NCI-H82 (cell line): Measurements from ENCODE around the gene ASTN2.

Experiments used
- DNase-seq: peaks from one replicate; lab custom pipeline; 2025; lab: John Stamatoyannopoulos, UW

The ASTN2 gene

DNA sequence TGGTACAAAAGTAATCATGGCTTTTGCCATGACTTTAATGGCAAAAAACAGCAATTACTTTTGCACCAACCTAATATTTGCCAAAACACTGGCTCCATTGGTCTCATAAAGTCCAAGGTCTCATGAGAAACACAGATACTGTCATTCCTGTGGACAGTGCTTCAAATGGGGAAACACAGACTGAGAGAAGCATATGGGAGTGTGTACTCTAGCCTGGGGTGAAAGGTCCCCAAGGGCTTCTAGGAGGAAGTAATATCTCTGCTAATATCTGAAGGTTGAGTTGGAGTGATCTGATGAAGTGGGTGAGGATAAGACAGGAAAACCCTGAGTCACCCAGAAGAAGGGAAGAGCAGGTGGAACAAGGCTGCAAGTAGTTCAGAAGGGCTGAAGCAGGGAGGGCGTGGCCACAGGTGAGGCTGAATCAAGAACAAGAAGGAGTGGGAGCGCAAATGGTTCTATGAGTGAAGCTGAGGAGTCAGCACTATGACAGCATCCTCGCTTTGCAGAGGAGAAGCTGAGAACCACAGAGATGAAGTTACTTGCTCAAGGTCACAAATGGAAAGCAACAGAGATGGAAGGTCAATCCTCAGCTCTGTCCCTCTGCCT lies 164.1 kb downstream of the ASTN2 start:
- no peak for DNase-seq

DNA sequence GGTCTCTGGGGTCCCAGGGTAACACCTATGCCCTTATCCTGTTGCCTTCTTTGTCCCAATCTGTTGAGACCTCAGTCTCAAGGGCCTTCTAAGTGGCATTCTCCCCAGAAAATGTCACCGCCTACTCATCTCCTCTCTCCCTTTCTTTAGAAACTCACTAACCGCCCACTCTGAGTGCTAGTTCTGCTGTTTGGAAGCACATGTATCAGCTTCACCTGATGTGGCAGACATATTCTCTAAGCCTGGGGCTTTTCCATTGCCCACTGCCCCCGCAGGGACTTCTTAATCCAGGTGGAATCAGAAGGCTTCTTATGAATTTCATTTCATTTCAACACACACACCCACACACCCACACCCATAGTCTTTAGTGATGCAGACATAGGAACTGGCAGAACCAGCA lies 165.1 kb downstream of the ASTN2 start:
- DNase-seq = no peak

DNA sequence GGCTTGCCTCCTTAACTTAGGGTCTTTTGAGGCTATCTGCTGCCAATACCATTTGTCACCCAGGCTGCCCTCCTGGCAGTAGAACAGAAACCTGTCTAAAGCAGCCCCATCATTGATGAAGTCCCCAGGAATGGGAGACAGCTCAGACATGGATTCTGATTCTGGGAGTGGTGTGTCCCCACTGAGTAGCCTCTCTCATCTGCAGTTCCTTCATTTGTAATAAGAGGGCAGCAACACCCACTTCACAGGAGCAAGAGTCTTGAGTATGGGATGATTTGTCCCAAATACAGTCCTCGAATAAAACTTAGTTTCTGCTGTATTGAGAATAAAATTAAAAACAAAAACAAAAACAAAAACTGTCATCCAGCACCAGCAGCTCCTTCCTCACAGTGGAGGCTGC lies 167.6 kb downstream of the ASTN2 start:
- DNase-seq = peak; percentile 55

DNA sequence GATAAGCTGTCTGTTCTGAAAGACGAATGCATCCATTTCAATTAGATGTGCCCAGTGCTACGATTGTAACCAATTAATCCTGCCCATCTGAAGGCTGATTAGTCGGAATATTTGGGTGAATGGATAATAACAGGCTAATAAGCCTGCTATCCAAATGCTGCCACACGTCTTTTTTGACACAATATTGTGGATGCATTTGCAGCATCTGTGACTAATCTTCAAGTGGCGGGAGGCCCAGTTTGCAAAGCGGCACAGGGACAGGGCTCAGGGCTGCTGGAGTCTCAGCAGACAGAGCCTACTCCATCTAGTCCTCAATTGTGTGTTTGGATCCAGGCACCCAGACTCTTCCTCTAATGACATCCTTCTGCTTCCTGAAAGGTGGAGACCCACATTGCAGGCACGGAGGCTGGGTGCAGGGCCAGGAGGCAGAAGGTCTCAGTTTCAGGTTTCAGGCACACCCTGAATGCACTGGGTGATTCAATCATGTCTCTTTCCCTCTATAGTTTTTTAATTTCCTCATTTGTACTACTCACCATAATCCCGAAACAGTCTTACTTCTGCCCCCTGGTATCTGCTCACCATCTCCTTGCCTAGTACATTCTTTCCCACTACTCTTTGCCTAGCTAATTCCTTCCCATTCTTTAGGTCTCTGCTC lies 169.6 kb downstream of the ASTN2 start:
- no peak for DNase-seq

DNA sequence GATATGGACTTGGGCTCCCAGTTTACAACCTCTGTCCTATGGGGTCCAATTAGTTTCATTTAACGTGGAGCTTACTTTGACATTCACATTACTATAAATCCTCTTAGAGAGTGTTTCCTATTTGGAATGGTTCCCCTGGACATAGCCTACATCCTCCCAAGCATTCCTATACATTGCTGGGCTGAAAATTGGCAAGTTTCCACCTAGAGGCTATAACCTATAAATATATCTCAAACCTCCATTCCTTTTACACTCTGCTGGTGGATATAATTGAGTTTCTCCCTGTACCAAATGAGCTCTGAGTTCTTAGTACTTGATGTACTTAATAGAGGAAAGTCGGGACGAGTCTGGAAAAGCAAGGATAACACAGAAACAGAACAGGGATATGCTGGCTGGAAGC lies 172.8 kb downstream of the ASTN2 start:
- no peak for DNase-seq

DNA sequence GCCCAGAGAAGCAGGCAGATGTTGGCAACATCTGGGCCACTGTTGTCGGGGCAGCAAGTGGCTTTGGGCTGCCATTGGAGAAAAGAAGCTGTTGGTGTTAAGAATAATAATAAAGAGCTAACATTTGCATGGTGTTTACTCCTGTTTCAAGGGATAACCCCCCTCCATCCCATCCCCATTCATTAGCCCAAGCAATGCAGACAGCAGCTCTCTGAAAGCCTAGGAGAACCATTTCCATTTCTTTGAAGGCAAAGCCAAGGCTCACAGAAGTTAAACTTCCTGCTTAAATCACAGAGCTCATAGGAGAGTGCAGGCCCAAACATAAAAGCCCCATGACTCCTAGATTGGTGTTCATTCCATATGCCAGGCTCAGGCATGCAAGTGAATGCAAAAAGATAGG lies 175.4 kb downstream of the ASTN2 start:
- DNase-seq = no peak

DNA sequence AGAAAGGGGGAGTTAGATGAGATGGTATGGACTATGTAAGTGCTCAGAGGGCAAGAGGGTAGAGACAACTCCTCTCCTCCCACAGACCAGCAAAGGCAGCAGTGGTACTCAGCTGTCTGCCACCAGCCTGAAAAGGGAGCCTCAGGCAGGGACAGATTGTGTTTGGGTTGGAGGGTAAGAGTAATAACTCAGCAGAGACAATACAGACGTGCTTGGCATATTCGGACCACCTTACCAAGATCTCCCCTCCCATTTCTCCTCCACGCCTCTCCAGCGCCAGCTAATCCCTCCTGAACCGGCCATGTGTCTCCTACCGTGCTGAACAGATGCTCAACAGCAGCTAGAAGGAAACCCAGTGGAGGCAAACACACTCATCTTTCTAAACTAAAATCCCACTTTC lies 180.8 kb downstream of the ASTN2 start:
- peak; percentile 96 for DNase-seq

DNA sequence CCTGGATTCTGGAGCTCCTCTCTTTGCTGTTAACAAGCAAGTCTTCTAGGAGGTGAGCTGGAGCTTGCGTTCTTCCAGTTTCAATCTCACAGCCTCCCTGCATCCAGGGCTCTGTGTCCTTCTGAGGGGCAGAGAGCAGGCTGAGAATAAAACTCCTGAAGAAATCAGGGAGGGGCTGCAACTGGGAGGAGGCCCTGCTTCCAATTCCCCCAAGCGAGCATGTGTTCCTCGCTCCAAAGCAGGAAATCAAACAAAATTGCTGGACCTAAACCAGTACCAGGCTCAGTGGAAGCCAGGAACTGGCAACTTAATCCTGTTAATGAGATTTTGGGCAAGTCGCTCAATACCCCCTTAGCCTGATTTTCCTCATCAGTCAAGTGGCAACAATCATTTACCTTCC lies 181.8 kb downstream of the ASTN2 start:
- DNase-seq = peak; percentile 88

DNA sequence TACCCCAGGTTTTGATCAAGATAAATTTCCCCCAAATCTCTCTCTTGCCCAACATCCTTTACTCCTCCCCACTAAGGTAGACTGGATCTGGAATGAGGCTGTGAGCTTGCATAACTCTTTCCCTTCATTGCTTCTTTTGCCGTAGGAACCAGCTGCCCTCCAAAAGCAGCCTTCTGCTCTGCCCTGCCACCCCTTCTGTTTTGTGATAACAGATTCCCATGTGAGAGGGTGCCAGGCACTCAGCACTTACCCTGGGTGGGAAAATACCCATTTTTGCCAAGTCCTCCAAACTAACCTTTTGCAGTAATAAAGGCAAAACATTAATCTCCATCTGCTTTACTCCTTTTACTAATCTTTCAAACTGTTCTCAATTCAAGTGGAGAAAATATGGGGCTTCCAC lies 182.6 kb downstream of the ASTN2 start:
- DNase-seq = peak; percentile 30

DNA sequence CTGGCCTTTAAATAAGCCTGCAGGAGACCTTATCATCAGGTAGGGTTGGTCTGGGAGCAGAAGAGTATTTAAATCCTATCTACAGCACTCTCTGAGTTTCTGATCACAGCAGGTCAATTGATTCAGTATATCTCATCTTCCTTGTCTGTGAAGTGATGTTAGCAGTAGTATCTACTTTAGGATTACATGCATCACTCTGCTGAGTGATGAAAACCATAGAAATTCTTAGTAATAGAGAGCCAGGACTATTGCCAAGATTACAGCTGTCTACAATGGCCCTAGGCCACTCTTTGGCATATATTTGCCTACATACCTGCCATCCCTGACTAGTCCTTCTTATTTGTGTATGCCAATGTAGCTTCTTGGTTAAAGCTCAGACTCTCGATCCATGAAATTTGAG lies 183.8 kb downstream of the ASTN2 start:
- DNase-seq = no peak

DNA sequence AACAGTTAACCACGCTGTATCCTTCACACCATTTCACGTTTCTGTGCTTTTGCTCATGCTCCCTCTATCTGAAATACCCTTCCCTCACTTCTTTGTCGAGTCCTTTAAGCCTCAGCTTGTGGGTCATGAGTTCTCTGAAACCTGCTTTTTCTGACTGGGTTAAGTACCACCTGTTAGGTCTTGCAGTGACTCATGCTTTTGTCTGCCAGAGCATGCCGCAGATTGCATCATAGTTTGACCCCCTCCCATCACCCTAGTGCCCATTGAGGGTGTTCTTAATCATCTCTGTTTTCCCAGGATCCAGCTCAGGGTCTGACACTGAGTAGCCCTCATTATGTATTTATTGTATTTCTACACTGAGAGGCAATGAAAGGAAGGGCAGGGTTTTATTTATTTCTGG lies 190.2 kb downstream of the ASTN2 start:
- peak; percentile 74 for DNase-seq

DNA sequence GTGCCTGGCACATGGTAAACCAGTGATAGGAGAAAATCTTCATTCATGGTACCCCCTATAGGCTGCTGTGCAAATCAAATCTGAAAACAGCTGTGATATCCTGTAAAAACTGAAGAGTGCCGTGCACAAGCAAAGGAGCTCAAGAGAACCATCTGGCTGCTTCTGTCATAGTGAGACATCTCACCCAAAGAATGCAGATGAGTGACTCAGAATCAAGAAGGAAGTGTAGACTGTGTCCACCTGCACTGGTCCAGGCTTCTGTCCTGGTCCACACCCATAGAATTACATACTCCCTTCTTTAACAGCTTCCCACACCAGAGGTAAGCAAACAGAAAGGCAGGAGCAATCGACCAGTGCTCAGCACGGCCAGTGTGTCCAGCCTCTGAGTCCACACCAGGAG lies 195.9 kb downstream of the ASTN2 start:
- DNase-seq = peak; percentile 65

DNA sequence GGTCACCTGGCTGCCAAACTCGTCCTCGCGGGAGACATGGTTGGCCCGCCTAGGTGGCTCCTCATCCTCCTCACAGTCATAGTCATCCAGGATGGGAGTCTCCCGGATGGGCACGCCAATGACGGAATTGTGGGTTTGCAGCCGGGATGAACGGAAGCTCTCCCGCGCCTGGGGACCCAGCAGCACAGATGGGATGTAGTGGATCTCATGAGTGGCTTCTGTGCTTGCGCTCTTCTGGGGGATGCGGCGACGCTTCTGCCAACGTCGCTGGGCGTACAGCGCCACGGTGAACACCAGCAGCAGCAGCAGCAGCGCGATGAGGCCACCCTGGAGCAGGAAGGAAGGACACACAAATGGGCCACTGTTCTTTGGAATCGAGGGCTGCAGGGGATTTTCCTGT lies 200.4 kb downstream of the ASTN2 start:
- no peak for DNase-seq

DNA sequence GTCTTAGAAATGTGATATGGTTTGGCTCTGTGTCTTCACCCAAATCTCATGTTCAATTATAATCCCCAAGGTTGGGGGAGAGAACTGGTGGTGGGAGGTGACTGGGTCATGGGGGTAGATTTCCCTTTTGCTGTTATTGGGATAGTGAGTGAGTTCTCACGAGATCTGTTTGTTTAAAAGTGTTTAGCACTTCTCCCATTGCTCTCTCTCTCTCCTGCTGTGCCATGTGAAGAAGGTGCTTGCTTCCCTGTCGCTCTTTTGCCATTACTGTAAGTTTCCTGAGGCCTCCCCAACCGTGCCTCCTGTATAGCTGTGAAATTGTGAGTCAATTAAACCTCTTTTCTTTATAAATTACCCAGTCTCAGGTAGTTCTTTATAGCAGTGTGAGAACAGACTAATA lies 203.6 kb downstream of the ASTN2 start:
- no peak for DNase-seq

DNA sequence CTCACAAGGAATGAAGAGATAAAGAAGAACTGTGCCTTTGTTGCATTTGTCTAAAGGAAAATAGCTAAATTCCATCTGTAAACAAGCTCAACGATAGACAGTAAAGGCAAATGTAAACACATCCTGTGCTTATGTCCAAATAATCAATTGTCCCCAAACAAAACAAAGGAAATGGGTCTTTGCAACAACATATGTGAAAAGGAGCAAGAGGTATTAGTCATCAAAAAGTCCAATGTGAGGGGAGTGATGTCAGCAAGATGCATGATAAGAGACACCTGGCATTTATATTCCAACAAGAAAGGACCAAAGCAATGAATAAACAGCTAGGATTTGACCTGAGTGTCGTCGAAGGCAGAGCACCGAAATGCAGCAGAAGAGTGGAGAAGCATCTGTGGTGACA lies 209.1 kb downstream of the ASTN2 start:
- no peak for DNase-seq

DNA sequence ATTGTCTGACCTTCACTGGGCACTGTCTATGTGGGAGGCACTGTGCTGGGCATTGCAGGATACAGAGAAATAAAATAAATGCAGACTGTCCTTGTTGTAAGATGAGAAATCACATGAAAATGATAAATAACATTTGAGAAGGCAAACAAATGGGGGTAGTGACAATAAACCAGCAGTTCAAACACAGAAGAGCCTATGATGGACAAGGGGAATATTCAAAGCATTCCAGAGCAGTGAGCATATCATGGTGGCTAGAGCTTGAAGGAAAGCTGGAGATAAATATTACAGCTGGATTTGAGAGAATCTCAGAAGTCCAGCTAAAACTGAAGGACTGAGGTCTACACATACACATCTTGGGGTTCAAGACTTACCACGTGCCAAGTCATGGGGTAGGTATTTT lies 209.9 kb downstream of the ASTN2 start:
- DNase-seq = no peak

DNA sequence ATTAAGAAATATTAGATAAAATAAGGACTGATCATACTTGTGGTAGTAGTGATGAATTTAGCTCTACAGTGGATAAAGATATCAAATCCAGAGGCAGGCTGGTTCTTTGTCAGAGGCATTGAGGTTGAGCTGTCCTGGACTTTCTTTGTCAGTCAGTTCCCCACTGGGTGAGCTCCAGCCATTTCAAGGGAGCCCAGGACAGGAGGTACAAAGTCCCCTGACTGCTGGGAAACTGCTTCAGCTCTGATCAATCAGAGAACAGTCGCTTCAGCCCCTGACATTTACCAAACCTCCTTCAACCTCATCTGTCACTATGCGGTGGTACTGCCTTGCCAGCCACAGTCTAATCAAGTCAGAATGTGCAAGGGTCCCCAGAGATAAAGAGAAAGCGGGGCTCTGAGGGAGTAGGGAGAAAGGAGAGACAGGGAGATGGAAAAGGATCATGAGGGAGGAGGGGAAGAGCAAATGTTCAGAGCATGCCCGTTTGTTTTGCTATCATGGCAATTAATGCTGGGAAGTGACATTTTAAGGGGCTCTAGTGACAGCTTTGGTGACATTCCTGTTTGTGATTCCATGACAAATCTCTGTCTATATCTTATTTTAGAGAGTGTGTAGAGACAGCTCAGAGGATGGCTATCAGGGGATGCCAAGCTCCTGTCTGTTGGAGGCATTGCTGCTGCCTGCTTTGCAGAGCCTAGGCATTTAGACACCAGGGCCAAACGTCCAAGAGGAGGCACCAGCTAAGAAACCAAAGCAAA lies 223.2 kb downstream of the ASTN2 start:
- no peak for DNase-seq

DNA sequence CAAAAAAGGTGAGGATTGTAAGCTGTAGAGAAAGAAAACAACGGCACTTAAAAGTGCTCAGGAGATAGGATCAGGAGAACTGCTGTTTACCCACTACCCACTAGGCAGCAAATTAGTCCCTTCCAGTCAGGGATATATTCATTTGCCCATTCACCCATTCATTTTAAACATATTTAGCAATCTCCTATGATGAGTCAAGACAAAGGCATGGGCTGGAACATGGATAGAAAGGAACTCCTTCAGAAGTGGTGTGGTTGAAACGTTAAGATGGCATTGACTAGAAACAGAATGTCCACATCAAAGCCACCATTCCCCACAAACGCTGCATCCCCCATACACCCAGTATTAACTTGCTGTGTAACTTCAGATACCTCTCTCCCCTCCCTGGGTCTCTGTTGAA lies 225.7 kb downstream of the ASTN2 start:
- DNase-seq = no peak

DNA sequence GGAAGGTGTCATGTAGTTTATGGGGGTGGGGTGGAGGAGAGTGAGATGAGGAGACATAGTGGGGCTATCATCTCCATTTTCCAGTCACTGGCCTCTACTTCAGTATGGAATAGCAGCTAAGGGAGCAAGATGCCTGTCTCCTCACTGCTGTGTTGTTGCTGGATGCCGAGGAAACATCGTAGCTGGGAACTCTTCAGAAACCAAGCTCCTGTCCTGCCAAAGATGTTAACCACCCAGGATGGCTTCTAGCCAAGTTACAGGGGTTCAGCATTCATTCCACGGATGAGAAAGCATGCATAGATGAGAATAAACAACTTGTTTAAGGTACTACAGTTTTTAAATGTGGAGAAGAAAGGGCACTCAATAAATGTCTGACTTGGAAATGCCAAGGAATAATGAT lies 226.5 kb downstream of the ASTN2 start:
- DNase-seq = no peak

DNA sequence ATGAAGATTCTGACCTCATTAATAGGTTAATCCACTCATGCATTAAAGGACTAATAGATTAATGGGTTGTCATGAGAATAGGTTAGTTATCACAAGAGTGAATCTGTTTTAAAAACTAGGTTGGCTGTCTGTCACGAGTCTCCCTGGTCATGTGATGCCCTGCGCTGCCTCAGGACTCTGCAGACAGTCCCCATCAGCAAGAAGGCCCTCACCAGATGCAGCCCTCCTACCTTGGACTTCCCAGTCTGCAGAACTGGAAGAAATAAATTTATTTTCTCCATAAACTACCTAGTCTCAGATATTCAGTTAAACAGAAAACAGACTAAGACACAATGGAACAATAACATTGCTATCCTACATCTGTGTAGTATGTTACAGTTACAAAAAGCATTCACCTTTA lies 227.4 kb downstream of the ASTN2 start:
- peak; percentile 46 for DNase-seq

DNA sequence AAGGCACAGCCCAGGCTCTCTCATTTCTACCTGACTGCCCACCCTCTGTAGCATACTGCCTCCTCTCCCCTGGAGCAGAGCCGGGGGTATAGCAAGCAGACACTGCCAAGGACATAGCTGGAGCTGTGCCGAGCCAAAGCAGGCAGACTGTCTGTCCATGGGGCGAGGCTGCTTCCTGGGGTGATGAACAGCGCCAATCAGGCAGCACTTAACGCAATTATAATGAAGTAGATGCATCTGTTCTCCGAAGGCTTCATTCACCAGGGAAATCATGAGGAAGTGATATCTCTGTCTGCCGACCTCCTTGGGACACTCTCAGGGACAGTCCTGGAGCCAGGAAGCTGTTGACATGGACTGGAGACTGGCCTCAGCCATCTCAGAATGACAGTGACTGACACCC lies 230.7 kb downstream of the ASTN2 start:
- DNase-seq = peak; percentile 14

DNA sequence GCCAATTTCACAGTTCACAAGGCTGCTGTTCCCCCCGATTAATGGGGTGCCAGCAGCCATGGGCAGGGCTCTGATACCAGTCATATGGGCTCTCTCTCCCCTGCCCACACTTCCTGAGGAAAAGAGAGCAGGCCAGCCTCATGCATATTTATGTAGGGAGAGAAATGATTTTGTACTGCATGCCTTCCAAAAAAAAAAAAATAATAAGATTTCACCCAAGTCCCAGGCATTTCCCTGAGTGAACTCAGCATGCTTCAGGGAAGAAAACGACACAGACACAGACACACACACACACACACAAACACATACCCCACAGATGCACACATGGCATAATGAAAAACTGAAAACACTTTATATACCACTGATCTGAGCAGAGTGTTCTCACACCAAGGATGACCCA lies 232.8 kb downstream of the ASTN2 start:
- DNase-seq = no peak

DNA sequence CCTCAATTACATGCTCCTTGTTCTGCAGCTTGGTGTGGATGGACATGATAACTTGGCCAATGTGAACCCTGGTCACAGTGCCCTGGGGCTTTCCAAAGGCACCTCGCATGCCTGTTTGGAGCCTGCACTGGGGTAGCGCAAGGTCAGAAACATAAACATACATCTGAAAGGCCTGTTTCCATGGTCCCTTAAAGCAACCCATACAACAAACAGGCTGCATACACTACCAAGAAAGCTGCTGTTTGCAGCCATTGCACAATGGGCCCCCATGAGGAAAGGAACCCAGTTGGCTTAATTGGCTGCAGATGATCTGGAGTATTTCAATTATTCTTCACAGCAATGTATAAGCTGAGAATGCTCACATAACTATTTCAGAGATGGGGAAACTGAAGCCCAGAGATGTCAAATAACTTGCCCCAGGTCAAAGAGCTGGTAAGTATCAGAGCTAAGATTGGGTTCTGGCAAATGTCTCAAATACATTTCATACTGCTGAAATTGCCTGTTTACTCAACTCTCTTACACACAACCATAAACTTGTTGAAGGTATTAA lies 233.9 kb downstream of the ASTN2 start:
- DNase-seq = no peak
